NCI-H1048 (cell line): ENCODE results near the gene APOBEC3A.
"Not testable (repeated sequence)": the region's sequence is repeated elsewhere in the genome, so short reads cannot be mapped to it uniquely, and the experiment has no call there.

Source experiments
- DNase-seq: peaks from one replicate; lab custom pipeline; 2025; lab: John Stamatoyannopoulos, UW

The APOBEC3A gene

GRCh38 chr22:38943201-38943600 lies 14.2 kb upstream of the APOBEC3A start:
- DNase-seq = no peak

- no peak for DNase-seq
These were observed 13.5 kb upstream of the APOBEC3A start for GRCh38 chr22:38943882-38944281.

GRCh38 chr22:38944653-38945052 lies 12.8 kb upstream of the APOBEC3A start:
- no peak for DNase-seq

- DNase-seq = not testable (repeated sequence)
These were observed 11.6 kb upstream of the APOBEC3A start for GRCh38 chr22:38945706-38946338.

GRCh38 chr22:38946771-38947170 lies 10.6 kb upstream of the APOBEC3A start:
- no peak for DNase-seq

- no peak for DNase-seq
These were observed 9.9 kb upstream of the APOBEC3A start for GRCh38 chr22:38947321-38948140.

GRCh38 chr22:38948181-38948940 lies 9.0 kb upstream of the APOBEC3A start:
- DNase-seq = no peak

- DNase-seq = no peak
These were observed 7.5 kb upstream of the APOBEC3A start for GRCh38 chr22:38949889-38950405.

GRCh38 chr22:38950527-38951295 lies 6.7 kb upstream of the APOBEC3A start:
- DNase-seq = no peak

- no peak for DNase-seq
These were observed 5.7 kb upstream of the APOBEC3A start for GRCh38 chr22:38951734-38952133.

- no peak for DNase-seq
These were observed 5.0 kb upstream of the APOBEC3A start for GRCh38 chr22:38952281-38952993.

- DNase-seq = no peak
These were observed 4.3 kb upstream of the APOBEC3A start for GRCh38 chr22:38953091-38953490.

GRCh38 chr22:38953577-38954413 lies 3.6 kb upstream of the APOBEC3A start:
- no peak for DNase-seq

- no peak for DNase-seq
These were observed 2.9 kb upstream of the APOBEC3A start for GRCh38 chr22:38954414-38955043.

- no peak for DNase-seq
These were observed 2.0 kb upstream of the APOBEC3A start for GRCh38 chr22:38955250-38955905.

- no peak for DNase-seq
These were observed 1.5 kb upstream of the APOBEC3A start for GRCh38 chr22:38955926-38956325.

- no peak for DNase-seq
These were observed 858 bp upstream of the APOBEC3A start for GRCh38 chr22:38956551-38956950.

GRCh38 chr22:38957808-38958650 lies 620 bp downstream of the APOBEC3A start:
- no peak for DNase-seq
